ENCODE data around the gene ALPL.

- TF ChIP-seq EZH2 (IDR thresholded peaks at IDR 0.05; ENCODE audit: low read depth) (no peak), CTCF (conservative IDR thresholded peaks at IDR 0.05) (no peak)
Observed at GRCh38 chr1:21537511-21537931, 28.3 kb downstream of the ALPL start.
